ENCODE results near the gene SLX9. TPM values are rescaled to one million over a fixed set of nuclear protein-coding genes. Genes with fewer than 3 reads are reported as not detected.

SLX9 gene
- total RNA-seq, 1 donor from 2014 or later, result 38.8 TPM

GRCh38 chr21:44989943-44990780 lies 50.3 kb downstream of the SLX9 start:
- Histone ChIP-seq H3K9me3 (ENCODE audit: insufficient read depth, low read depth, low read length) (no peaks in the 10 kb centered on the region), H2AFZ (ENCODE audit: low read depth, low read length) (no peak overlapping the region), H3K4me3 (ENCODE audit: insufficient read depth, low read depth, low read length) (no peak overlapping the region), H3K9ac (ENCODE audit: low read length) (no peak overlapping the region), H3K79me2 (ENCODE audit: insufficient read depth, low read length) (no peaks in the 10 kb centered on the region), H3K27me3 (ENCODE audit: insufficient read depth, low read length) (peaks cover 2% of the 10 kb centered on the region), H3K27ac (ENCODE audit: low read depth, low read length) (no peak overlapping the region), H3K4me2 (ENCODE audit: low read length) (no peak overlapping the region), H3K4me1 (ENCODE audit: insufficient read depth, low read length) (no peaks in the 10 kb centered on the region), H4K20me1 (ENCODE audit: insufficient read depth, low read length) (no peaks in the 10 kb centered on the region), H3K36me3 (ENCODE audit: insufficient read depth, low read length) (no peaks in the 10 kb centered on the region)
- H3K27ac Mint-ChIP-seq (ENCODE audit: unreplicated experiment), result no peak overlapping the region
- H3K36me3 Mint-ChIP-seq (ENCODE audit: low read depth, unreplicated experiment), result no peaks in the 10 kb centered on the region
- H3K4me3 Mint-ChIP-seq (ENCODE audit: unreplicated experiment), result no peak overlapping the region
- no peak for DNase-seq (ENCODE audit: low read depth)
- no peak for FAIRE-seq
- TF ChIP-seq CTCF (IDR thresholded peaks at IDR 0.05; ENCODE audit: insufficient read depth, low read depth, low read length) (no peak), EZH2 (IDR thresholded peaks at IDR 0.05; ENCODE audit: insufficient read depth, low read length) (no peak)
- peaks cover 6% of the 10 kb centered on the region for H3K4me1 Mint-ChIP-seq (ENCODE audit: low read depth, unreplicated experiment)
- no peaks in the 10 kb centered on the region for H3K9me3 Mint-ChIP-seq (ENCODE audit: unreplicated experiment)
- peaks cover 18% of the 10 kb centered on the region for H3K27me3 Mint-ChIP-seq (ENCODE audit: low read depth, unreplicated experiment)

- Mint-ChIP-seq H3K9me3 (ENCODE audit: unreplicated experiment) (no peaks in the 10 kb centered on the region), H3K4me3 (ENCODE audit: unreplicated experiment) (no peak overlapping the region), H3K4me1 (ENCODE audit: low read depth, unreplicated experiment) (peaks cover 6% of the 10 kb centered on the region), H3K27ac (ENCODE audit: unreplicated experiment) (no peak overlapping the region), H3K27me3 (ENCODE audit: low read depth, unreplicated experiment) (peaks cover 18% of the 10 kb centered on the region), H3K36me3 (ENCODE audit: low read depth, unreplicated experiment) (no peaks in the 10 kb centered on the region)
- Histone ChIP-seq H4K20me1 (ENCODE audit: insufficient read depth, low read length) (no peaks in the 10 kb centered on the region), H2AFZ (ENCODE audit: low read depth, low read length) (no peak overlapping the region), H3K9ac (ENCODE audit: low read length) (no peak overlapping the region), H3K9me3 (ENCODE audit: insufficient read depth, low read depth, low read length) (no peaks in the 10 kb centered on the region), H3K4me1 (ENCODE audit: insufficient read depth, low read length) (no peaks in the 10 kb centered on the region), H3K27me3 (ENCODE audit: insufficient read depth, low read length) (peaks cover 2% of the 10 kb centered on the region), H3K36me3 (ENCODE audit: insufficient read depth, low read length) (no peaks in the 10 kb centered on the region), H3K27ac (ENCODE audit: low read depth, low read length) (no peak overlapping the region), H3K4me3 (ENCODE audit: insufficient read depth, low read depth, low read length) (no peak overlapping the region), H3K4me2 (ENCODE audit: low read length) (no peak overlapping the region), H3K79me2 (ENCODE audit: insufficient read depth, low read length) (no peaks in the 10 kb centered on the region)
- DNase-seq (ENCODE audit: low read depth) (no peak), FAIRE-seq (no peak)
- no peak for TF ChIP-seq EZH2 (IDR thresholded peaks at IDR 0.05; ENCODE audit: insufficient read depth, low read length)
- no peak for TF ChIP-seq CTCF (IDR thresholded peaks at IDR 0.05; ENCODE audit: insufficient read depth, low read depth, low read length)
Observed at GRCh38 chr21:44990921-44991320, 51.1 kb downstream of the SLX9 start.

Measured in astrocyte (in vitro differentiated cells and primary cell).